ENCODE data around the gene MTCL1. TPM values are rescaled to one million over a fixed set of nuclear protein-coding genes. Genes with fewer than 3 reads are reported as not detected.
A peak's percentile ranks its signal among the peaks of the same experiment; 100 is the strongest.
"Not testable (repeated sequence)": the region's sequence is repeated elsewhere in the genome, so short reads cannot be mapped to it uniquely, and the experiment has no call there.

Gene MTCL1
- total RNA-seq, 2 donors from 2014 or later: 0.38 to 0.51 TPM

DNA sequence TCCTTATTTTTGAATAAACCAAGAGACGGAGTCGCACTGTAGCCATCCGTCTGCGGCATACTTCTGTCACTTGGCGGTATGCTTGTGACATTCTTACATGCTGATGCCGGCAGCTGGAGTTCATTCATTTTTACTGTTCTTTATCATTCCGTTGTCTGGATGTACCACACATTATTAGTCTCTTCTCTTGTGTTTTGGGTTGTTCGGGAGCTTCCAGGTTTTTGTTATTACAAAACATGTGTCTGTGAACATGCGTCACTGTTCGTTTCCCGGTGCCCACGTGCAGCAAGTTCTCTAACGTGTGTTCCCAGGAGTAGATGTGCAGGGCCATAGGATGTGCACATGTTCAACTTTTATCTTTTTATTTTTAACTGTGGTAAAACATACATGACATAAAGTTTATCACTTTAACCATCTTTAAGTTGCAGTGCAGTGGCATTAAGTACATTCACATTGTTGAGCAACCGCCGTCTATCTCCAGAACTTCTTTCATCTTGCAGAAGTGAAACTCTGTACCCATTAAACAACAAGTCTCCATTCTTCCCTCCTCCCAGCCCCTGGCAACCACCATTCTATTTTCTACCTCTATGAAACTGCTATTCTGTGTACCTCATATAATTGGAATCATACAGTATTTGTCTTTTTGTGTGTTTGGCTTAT, 40.1 kb downstream of the MTCL1 start:
- ATAC-seq (replicated peaks in 1 of 2) (no peak), DNase-seq (no peak)
- peak overlapping the region in 1 of 2 donors; percentile 21 for H3K4me3 Mint-ChIP-seq

DNA sequence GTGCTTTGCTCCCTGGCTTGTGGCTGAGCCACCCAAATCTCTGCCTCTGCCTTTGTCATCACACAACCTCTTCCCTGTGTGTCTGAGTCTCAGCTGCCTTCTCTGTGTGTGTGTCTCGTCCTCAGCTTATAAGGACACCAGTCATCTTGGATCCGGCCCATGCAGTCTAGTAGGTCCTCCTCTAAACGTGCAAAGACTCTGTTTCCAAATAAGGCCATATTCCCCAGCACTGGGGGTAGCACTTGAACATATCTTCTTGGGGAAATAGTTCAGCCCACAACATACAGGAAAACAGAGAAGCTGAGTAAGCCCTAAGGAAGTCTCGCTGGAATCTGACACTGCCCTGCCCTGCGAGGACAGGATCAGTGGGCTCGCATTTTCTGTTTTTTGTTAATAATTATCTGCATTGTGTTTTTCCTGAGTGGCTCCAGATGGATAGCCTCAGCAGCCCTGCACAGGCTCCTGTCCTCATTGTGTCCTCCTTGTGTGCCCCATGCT, 42.1 kb downstream of the MTCL1 start:
- Mint-ChIP-seq H3K4me1 (ENCODE audit: low read depth) (peaks cover 31% of the 10 kb centered on the region), H3K4me3 (no peak overlapping the region), H3K27me3 (ENCODE audit: low read depth) (no peaks in the 10 kb centered on the region), H3K9me3 (peaks cover 2% of the 10 kb centered on the region in 2 donors), H3K27ac (no peak overlapping the region), H3K36me3 (ENCODE audit: insufficient read depth in 2 of 2) (peaks cover 5 to 6% of the 10 kb centered on the region in 2 donors)
- DNase-seq (no peak), ATAC-seq (replicated peaks in 1 of 2) (no peak)

More for the DNA sequence above, 40.1 kb downstream of the MTCL1 start:
- peaks cover 6 to 7% of the 10 kb centered on the region in 2 donors for H3K9me3 Mint-ChIP-seq
- peaks cover 12 to 17% of the 10 kb centered on the region in 2 donors for H3K36me3 Mint-ChIP-seq (ENCODE audit: insufficient read depth in 2 of 2)
- H3K4me1 Mint-ChIP-seq (ENCODE audit: low read depth): peaks cover 32% of the 10 kb centered on the region
- H3K27me3 Mint-ChIP-seq (ENCODE audit: low read depth): no peaks in the 10 kb centered on the region
- no peak overlapping the region for H3K27ac Mint-ChIP-seq

DNA sequence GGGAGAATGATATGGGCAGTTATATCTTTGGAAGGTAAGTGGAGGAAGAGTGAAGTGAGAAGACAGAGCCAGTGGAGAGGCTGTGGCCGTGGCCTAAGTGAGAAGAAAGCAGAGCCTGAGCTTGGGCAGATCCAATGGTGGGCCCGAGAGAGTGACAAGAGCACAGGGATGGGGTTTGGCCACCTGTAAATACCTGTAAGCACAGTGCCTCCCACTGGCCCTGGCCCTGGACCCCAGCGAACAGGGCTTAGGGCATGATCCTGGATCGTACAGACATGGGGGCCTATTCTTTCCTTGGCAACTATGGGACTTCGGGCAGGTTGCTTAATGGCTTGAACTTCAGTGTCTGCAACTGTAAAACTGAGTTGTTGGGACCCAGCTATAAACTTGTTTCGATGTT, 44.1 kb downstream of the MTCL1 start:
- Mint-ChIP-seq H3K27ac (no peak overlapping the region), H3K27me3 (ENCODE audit: low read depth) (no peaks in the 10 kb centered on the region), H3K9me3 (no peaks in the 10 kb centered on the region), H3K4me1 (ENCODE audit: low read depth) (peaks cover 14% of the 10 kb centered on the region), H3K4me3 (no peak overlapping the region), H3K36me3 (ENCODE audit: insufficient read depth in 2 of 2) (no peaks in the 10 kb centered on the region)
- no peak for DNase-seq
- no peak for ATAC-seq (replicated peaks in 1 of 2)

DNA sequence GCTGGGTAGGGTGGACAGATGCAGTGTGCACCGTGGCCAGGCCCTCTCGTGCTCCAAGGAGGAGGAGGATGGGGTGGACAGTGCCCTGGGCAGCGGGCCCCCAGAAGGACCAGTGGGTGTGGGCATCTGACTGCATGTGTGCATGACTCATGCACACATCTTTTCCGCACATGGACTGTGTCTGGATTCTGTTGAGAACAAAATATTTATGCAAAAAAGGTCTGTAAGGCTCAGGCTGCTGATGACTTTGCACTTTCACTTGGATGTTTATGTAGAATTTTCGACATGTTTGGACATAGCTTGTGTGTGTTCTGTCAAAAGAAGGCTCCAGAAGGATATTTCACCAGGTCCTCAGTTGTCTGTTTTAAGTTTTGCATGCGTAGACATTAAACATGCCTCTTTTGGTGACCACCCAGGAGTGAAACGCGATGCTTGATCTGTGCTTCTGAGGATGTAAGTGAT, 45.6 kb downstream of the MTCL1 start:
- Mint-ChIP-seq H3K36me3 (ENCODE audit: insufficient read depth in 2 of 2) (no peaks in the 10 kb centered on the region), H3K4me1 (ENCODE audit: low read depth) (peaks cover 13% of the 10 kb centered on the region), H3K9me3 (no peaks in the 10 kb centered on the region), H3K27ac (no peak overlapping the region), H3K4me3 (no peak overlapping the region), H3K27me3 (ENCODE audit: low read depth) (no peaks in the 10 kb centered on the region)
- ATAC-seq (replicated peaks in 1 of 2) (no peak), DNase-seq (no peak)

DNA sequence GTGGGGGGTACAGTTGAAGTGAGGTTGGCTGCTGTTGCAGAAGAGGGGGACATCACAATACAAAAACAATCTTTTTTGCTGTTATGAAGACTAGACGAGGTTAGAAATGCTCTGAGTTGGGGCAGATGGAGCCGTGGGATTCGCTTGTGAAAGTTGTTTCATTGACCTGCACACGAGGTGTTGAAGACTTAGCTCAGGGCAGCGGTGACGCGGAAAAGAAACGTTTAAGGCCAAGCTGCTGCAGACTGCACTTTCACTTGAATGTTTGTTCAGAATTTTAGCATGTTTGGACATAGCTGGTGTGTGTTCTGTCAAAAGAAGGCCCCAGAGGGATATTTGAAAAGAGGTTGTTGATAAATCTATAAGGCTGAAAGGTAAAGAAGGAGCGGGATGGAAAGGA, 46.3 kb downstream of the MTCL1 start:
- no peak overlapping the region for H3K27ac Mint-ChIP-seq
- no peak for DNase-seq

DNA sequence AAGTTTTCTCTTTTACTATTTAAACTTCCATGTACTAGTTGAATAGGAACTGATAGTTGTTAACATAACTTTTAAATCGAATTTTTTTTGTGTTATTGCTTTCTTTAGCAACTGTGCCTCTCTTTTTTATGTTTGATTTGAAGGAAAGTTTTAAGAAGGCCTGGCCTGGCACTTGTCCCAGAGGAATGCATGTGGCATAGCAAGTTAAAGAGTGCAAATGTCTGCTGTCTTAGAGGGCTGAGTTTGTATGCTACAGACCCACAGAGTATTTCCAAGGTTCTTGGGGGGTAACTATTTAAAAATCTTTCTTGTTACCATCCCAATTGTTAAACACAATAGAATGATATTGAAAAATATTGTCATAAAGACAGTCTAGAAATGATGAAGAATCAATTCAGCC, 47.0 kb downstream of the MTCL1 start:
- Mint-ChIP-seq H3K27me3 (ENCODE audit: low read depth) (no peaks in the 10 kb centered on the region), H3K27ac (no peak overlapping the region), H3K4me1 (ENCODE audit: low read depth) (peaks cover 12% of the 10 kb centered on the region), H3K36me3 (ENCODE audit: insufficient read depth in 2 of 2) (no peaks in the 10 kb centered on the region), H3K9me3 (no peaks in the 10 kb centered on the region), H3K4me3 (no peak overlapping the region)
- no peak for ATAC-seq (replicated peaks in 1 of 2)
- no peak for DNase-seq

More for the DNA sequence above, 46.3 kb downstream of the MTCL1 start:
- no peaks in the 10 kb centered on the region for H3K9me3 Mint-ChIP-seq
- ATAC-seq (replicated peaks in 1 of 2): no peak
- peaks cover 12% of the 10 kb centered on the region for H3K4me1 Mint-ChIP-seq (ENCODE audit: low read depth)
- H3K27me3 Mint-ChIP-seq (ENCODE audit: low read depth): no peaks in the 10 kb centered on the region
- no peaks in the 10 kb centered on the region for H3K36me3 Mint-ChIP-seq (ENCODE audit: insufficient read depth in 2 of 2)
- no peak overlapping the region for H3K4me3 Mint-ChIP-seq

DNA sequence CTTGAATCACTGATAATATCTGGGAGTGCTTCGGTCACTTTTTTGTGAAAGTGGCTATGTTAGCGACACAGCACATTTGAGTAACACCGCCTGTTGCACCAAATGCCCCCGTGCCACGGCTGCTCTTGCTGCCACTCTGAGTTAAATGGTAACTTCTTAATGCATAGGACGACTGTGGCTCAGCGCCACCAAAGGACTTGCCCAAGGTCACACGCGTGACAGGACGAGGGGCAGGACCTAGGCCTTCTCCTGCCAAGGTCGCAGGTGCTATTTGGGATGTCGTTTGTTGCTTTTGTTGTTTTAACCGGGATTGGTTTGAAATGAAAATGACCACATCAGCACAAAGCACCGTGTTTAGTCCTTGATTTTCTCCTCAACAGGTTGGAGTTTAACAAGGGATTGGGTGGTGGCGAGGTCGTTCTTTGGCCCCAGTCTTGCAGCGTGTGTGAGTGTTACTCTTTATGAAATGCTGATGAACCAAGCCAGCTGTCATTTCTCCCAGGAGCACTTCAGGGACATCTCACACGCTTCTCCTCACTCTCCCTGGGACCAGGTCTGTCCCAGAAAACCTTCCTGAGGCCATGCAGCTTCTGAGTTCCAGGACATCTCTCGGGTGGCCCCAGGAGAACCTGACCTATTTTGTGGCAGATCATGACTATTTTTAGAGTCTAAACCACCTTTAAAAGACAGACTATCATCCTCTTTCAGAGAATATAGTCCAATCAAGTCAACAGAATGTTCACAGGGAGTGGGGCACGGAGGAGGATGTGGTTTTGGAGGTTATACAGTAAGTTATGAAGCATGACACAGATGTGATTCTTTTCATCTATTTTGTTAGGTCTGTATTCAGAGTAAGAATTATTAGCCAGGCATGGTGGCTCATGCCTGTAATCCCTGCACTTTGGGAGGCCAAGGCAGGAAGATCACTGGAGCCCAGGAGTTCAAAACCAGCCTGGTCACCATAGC, 49.9 kb downstream of the MTCL1 start:
- Mint-ChIP-seq H3K4me3 (peak overlapping the region; percentile 14 to 44), H3K9me3 (no peaks in the 10 kb centered on the region), H3K36me3 (ENCODE audit: insufficient read depth in 2 of 2) (no peaks in the 10 kb centered on the region), H3K27me3 (ENCODE audit: low read depth) (no peaks in the 10 kb centered on the region), H3K4me1 (ENCODE audit: low read depth) (peaks cover 18% of the 10 kb centered on the region), H3K27ac (no peak overlapping the region)
- ATAC-seq (replicated peaks in 1 of 2) (peak; percentile 82 to 86), DNase-seq (peak; percentile 19 to 26)

DNA sequence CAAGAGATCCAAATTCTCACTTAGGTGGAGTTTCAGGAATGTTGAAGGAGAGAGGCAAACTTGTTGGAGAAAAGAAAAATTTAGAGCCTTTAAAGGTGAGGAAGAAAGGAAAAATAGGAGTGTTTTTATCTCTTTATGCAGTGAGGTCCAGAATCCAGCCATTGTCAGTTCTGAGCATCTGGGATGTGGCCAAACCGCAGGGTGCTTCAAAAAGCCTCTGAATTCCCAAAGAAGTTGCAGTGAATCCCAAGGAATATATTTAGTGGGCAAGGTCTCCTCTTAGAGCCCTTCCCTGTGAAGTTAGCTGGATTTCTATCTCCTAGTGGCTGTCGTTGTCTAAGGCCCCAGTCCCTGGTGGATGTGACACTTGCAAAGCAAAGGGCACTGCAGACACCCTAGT, 51.2 kb downstream of the MTCL1 start:
- Mint-ChIP-seq H3K4me3 (no peak overlapping the region), H3K4me1 (ENCODE audit: low read depth) (peaks cover 18% of the 10 kb centered on the region), H3K27me3 (ENCODE audit: low read depth) (no peaks in the 10 kb centered on the region), H3K9me3 (peaks cover 2 to 3% of the 10 kb centered on the region in 2 donors), H3K27ac (no peak overlapping the region), H3K36me3 (ENCODE audit: insufficient read depth in 2 of 2) (peaks cover 2% of the 10 kb centered on the region in 2 donors)
- ATAC-seq (replicated peaks in 1 of 2) (no peak), DNase-seq (no peak)

DNA sequence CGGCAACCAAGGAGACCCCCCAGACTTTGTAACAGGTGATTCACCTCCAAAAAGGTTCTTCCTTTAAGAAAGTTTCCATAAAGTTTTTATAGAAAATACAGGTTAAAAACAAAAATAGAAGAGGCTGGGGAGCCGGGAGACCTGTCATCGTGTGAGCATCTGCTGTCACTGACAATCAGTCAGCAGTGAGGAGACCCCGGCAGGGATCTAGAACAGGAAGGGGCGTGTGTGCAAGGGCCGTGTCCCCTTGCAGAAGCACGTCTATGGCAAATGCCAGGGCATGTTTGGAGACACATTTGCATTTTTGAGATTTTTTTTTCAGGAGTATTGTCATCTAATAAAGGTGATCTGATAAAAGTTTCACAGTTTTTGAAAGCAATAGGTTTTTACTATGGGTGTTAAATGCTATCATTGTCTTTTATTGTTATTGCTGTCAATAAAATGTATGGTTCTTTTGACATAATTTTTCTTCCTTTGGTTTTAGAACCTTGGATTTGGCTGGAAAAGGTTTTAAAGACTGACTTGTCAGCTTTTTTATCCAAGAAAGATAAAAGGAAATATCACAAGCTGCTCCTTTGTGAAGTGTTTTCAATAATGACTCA, 52.1 kb downstream of the MTCL1 start:
- Mint-ChIP-seq H3K27me3 (ENCODE audit: low read depth) (no peaks in the 10 kb centered on the region), H3K36me3 (ENCODE audit: insufficient read depth in 2 of 2) (peaks cover 2 to 5% of the 10 kb centered on the region in 2 donors), H3K9me3 (peaks cover 3 to 5% of the 10 kb centered on the region in 2 donors), H3K4me1 (ENCODE audit: low read depth) (peaks cover 18% of the 10 kb centered on the region), H3K27ac (no peak overlapping the region), H3K4me3 (no peak overlapping the region)
- DNase-seq (no peak), ATAC-seq (replicated peaks in 1 of 2) (no peak)

DNA sequence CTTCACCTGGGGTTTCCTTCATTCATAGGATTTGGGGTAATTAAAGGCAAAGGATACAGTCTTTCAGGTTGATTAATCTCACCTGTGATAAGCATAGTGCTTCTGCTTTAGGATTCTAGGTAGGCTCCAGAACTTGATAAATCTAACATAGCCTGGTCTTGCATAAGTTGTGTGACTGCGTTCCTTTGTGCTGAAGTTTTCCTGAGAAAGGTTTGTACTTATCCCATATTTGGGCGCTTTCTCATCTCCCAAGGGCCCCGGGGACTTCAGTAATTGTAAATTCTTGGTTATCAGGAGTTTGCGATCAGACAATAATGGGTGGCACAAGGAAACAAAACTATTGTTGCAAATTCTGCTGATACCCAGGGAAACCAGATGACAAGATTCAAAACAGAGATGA, 53.1 kb downstream of the MTCL1 start:
- H3K9me3 Mint-ChIP-seq: peaks cover 3 to 5% of the 10 kb centered on the region in 2 donors
- DNase-seq: no peak
- no peak overlapping the region for H3K4me3 Mint-ChIP-seq
- H3K27ac Mint-ChIP-seq: no peak overlapping the region
- no peaks in the 10 kb centered on the region for H3K27me3 Mint-ChIP-seq (ENCODE audit: low read depth)
- peaks cover 2 to 6% of the 10 kb centered on the region in 2 donors for H3K36me3 Mint-ChIP-seq (ENCODE audit: insufficient read depth in 2 of 2)
- H3K4me1 Mint-ChIP-seq (ENCODE audit: low read depth): peaks cover 18% of the 10 kb centered on the region
- no peak for ATAC-seq (replicated peaks in 1 of 2)

DNA sequence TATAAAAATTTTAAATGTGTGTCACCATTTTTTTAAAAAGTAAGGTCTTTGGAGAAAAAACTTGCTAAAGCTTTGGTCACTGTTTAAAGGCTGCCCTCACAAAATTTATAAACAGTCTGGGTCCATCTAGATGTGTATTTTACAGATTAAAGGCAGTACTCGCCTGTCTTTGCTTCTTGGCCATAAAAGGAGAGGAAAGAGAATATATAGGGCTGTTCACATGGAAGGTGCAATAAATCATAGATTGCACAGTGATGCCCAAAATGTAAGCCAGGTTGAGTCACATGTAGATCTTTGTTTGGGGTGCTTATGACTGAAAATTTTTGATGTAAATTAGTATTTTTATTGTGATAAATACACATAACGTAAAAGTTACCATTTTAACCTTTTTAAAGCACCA, 55.6 kb downstream of the MTCL1 start:
- H3K4me1 Mint-ChIP-seq (ENCODE audit: low read depth): peaks cover 6% of the 10 kb centered on the region
- no peak overlapping the region for H3K4me3 Mint-ChIP-seq
- H3K27ac Mint-ChIP-seq: no peak overlapping the region
- ATAC-seq (replicated peaks in 1 of 2): no peak
- peaks cover 3 to 5% of the 10 kb centered on the region in 2 donors for H3K9me3 Mint-ChIP-seq
- no peaks in the 10 kb centered on the region for H3K27me3 Mint-ChIP-seq (ENCODE audit: low read depth)
- peaks cover 2 to 6% of the 10 kb centered on the region in 2 donors for H3K36me3 Mint-ChIP-seq (ENCODE audit: insufficient read depth in 2 of 2)
- DNase-seq: no peak

DNA sequence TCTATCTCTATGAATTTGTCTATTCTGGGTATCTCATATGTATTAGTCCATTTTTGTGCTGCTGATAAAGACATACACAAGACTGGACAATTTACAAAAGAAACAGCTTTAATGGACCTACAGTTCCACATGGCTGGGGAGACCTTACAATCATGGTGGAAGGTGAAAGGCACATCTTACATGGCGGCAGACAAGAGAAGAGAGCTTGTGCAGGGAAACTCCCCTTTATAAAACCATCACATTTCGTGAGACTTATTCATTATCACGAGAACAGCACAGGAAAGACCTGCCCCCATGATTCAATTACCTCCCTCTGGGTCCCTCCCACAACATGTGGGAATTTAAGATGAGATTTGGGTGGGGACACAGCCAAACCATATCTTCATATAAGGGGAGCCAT, 56.2 kb downstream of the MTCL1 start:
- not testable (repeated sequence) for H3K27ac Mint-ChIP-seq; ATAC-seq (replicated peaks in 1 of 2); H3K36me3 Mint-ChIP-seq (ENCODE audit: insufficient read depth in 2 of 2); H3K9me3 Mint-ChIP-seq; H3K4me1 Mint-ChIP-seq (ENCODE audit: low read depth); H3K27me3 Mint-ChIP-seq (ENCODE audit: low read depth); H3K4me3 Mint-ChIP-seq; DNase-seq

DNA sequence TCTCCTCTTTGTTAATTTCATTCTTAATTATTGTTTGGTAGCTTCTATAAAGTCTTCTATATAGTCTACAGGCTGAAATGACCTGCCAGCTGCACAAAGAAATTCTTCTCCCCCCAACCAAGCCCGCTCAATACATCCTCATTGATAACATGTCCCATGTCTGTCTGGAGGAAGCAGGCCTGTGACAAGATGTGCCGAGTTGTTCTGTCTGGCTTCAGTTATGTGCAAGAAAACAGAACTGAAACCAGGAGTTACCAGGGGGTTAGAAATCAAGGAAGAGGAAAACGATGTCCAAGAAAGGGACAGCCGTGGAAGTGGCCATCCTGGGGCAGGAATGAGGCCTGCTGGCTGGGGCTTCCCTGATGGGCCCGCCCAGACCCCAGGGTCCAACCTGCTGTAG, 57.6 kb downstream of the MTCL1 start:
- Mint-ChIP-seq H3K9me3 (peaks cover 3 to 5% of the 10 kb centered on the region in 2 donors), H3K27me3 (ENCODE audit: low read depth) (no peaks in the 10 kb centered on the region), H3K4me1 (ENCODE audit: low read depth) (peaks cover 3% of the 10 kb centered on the region), H3K36me3 (ENCODE audit: insufficient read depth in 2 of 2) (peaks cover 2 to 6% of the 10 kb centered on the region in 2 donors), H3K27ac (no peak overlapping the region), H3K4me3 (no peak overlapping the region)
- DNase-seq (no peak), ATAC-seq (replicated peaks in 1 of 2) (no peak)

All from activated T-cell treated with anti-CD3 and anti-CD28 coated beads, Interleukin-2, amount 50 U/mL, for 72 hours (primary cell).